HuH-7.5 (cell line): ENCODE measurements around the gene CNBP.
A peak's percentile ranks its signal among the peaks of the same experiment; 100 is the strongest.
"Not testable (repeated sequence)": the region's sequence is repeated elsewhere in the genome, so short reads cannot be mapped to it uniquely, and the experiment has no call there.

Experiments
- DNase-seq: peaks from one replicate; pipeline ENCODE4 v3.0.0; 2011; ENCODE audit warnings: low spot score

Gene CNBP

DNA sequence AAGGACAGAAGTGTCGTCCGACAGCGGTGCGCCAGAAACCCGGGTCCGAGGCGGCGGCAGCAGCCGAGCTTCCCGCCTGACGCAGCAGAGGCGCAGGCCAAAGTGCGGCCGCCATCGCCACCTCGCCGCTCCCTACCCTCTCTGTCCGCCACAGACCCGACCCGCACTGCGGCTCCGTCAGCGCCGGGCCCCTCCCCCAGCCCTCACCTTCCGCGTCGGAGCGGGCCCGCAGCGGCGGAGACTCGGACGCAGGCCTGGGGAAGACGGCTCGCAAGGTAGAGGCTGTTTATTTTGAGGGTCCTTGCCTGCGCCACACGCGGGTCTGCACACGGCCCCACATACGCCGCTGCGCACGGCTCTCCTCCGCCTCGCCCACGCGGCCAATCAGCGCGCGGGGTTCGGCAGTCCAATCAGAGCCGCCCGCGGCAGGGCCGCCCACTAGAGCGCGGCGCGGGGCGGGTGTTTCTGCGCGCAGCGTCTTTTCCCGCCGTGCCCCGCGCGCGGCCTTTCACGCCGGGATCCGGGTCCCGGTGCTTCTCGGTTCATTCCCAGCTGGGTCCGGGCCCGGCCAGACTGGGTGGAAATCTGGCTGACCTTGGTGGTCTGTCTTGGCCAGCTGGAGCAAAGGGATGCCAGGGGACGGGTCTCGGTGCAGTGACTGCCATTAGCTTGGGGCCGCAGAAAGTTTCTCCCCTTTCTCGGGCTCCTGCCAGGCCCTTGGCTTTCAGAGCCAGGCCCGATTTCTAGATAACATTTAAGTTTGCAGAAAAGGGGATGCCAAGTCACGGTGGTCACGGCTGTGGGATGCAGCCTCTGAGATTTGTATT, at the start of gene CNBP:
CNBP (minus strand) TSS at position 328 of the 827 bp plus-strand sequence. CDS start 12,139 bp downstream, outside the sequence.
- peak; percentile 96 for DNase-seq

DNA sequence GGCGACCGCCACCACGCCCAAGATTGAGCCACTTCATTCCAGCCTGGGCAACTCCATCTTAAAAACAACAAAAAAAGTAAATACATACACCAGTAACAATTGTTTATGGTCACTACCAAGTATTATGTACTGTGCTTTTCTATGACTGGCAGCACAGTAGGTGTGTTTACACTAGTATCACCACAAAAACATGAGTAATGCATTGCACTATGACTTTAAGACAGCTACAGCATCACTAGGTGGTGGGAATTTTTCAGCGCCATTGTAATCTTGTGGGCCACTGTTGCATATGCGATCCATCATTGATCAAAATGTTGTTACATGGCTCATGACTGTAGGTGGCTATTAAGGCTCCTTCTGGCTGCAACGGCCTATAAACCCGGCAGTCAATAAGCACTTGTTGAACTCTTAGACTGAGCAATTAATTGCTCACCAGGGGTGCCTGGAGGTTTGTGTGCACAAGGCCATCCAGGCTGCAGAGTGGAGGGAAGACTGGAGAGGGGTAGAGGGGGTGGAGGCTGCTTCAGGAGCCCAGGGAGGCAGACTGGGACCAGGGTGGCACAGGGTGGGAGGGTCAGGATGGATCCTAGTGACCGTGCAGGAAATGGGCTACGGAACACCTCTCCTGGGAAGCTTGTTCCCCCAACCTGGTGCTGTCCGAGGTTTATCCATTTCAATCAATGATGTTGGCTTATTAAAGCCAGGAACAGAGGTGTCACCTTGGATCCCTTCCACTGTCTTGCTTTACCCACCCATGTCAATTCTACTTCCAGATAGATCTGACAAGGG, 47.8 kb upstream of the CNBP start:
- DNase-seq: no peak

DNA sequence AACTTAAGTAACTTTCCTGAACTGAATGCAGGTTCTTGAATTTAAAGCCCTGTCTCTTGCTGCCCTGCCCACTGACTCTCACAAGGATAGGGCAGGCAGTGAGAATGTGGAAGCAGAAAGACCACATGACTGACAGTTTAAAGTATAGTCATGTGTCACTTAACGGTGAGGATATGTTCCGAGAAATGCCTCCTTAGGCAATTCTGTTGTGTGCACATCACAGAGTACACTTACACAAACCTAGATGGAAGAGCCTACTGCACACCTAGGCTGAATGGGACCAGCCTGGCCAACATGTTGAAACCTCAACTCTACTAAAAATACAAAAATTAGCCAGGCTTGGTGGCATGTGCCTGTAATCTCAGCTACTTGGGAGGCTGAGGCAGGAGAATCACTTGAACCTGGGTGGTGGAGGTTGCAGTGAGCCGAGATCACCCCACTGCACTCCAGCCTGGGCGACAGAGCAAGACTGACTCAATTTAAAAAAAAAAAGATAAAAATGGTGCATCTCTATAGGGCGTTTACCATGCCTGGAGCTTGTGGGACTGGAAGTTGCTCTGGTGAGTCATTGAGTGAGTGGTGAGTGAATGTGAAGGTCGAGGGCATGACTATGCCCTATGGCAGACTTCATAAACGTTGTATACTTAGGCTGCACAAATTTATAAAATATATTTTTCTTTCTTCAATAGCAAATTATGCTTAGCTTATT, 46.8 kb upstream of the CNBP start:
- no peak for DNase-seq

DNA sequence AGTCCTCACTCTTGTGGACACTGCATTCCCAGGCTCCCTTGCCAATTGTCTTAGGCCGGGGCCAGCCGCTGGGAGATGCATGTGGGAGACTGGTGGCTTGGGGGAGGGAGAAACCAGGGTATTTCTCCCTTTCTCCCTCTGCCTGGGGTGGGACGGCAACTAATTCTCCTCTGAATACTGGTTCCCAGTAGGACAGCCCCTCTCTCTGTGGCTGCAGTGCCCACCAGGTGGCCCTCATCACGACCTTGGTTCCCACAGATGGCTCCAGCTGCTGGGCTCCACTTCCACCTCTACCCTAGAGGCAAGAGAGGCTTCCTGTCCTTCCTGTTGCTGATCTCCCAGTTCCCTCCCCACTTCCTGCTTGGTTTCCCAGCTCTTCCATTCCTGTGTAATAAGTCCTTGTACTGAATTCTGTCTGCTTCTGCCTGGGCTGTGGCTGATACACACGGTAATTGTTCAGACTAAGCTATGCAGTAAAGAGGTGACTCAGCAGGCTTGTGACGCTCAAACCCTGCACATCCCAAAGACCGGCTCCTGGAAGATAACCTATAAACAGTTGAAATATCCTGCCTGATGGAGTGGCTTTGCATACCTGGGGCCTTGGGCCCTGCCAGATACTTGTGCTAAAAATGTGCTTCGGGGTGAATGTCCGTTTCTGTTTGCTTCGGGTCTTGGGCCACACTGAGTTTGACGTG, 45.3 kb upstream of the CNBP start:
- DNase-seq: no peak

DNA sequence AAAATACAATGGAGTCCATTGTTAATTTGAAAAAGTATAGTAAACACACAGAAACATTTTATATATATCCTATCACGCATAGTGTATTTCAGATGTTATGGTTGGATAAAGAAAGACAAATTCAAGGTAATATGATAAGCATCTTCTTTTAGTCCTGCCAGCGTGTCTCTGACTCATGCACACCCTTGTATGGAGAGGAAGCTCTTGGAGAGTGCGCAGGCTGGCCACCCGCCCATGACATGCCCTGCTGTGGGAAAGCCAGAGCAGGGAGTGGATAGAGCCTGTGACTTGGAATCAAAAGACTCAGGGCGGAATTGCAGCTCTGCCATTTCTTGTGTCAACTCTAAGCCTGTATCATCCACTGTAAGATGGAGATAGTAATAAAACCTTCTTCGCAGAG, 42.7 kb upstream of the CNBP start:
- no peak for DNase-seq

DNA sequence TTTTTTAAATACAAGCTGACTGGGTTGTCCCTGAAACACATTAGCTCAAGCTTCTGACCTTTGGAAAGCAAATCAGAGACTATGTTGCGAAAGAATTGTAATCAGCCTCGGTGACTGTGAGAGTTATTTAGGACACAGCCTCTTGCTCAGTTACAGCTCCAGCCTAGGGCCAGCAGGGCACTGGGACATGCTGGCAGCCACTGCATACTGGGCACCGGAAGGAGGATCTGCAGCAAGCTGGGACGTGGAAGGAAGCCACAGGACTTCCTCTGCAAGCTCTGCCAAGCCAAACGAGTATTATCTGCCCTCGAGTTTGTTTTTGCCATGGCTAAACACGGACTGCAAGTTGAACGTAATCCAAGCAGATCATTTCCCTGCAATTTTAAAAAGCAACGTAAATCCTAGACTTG, 41.3 kb upstream of the CNBP start:
- DNase-seq: peak; percentile 89

DNA sequence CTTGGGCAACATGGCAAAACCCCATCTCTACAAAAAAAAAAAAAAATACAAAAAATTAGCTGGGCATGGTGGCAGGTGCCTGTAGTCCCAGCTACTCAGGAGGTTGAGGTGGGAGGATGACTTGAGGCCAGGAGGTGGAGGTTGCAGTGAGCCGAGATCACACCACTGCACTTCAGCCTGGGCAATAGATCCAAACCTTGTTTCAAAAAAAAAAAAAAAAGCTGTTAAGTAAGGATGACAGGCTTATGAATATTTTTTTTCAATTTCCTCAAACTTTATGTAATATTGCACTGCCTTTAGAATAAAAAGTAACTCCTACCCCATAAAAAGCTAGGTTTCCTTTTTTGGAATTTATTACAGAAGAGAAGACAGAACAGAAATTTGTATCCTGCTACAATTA, 40.7 kb upstream of the CNBP start:
- DNase-seq: not testable (repeated sequence)

DNA sequence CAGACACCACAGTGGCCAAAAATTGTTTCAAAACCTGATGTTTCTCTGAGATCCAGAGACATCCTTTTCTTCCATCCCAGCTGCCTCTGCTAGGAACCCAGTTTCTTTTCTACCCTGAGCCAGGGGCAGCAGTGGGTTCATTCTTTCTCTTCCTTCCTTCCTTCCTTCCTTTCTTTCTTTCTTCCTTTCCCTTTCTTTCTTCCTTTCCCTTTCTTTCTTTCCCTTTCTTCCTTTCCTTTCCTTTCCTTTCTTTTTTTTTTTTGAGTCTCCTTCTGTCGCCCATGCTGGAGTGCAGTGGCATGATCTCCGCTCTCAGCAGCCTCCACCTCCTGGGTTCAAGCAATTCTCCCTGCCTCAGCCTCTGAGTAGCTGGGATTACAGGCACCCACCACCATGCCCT, 35.0 kb upstream of the CNBP start:
- DNase-seq: no peak

DNA sequence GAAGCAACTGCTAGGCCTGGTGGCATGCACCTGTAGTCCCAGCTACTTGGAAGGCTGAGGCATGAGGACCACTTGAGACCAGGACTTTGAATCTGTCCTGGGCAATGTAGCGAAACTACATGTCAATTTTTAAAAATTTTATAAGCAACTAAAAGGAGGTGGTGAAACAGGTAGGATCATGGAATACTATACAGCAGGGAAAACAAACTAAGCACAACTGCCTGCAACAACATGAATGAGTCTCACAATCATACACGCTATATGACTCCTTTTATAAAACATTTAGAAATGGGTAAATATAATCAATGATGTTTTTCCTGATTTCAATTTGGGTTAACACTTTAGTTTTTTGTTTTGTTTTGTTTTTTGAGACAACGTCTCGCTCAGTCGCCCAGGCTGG, 29.5 kb upstream of the CNBP start:
- no peak for DNase-seq

DNA sequence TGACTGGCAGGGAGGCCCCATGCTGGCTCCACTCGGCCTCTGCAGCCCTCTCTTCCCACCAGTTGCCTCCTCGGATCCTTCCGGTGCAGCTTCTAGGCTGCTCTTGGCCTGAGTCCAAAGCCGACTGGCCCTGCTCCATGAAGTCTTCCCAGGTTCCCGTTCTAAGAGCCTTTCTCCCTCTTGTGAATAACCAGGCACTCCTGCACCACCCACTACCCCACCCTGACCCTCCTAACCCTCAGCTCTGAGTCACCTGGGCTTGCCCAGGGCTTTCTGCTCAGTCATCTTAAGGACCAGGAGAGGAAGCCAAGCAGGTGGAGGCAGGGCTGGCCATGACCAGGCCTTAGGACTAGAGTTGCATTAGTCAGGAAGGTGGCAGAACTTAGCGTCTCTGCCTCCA, 28.1 kb upstream of the CNBP start:
- DNase-seq: peak; percentile 40

DNA sequence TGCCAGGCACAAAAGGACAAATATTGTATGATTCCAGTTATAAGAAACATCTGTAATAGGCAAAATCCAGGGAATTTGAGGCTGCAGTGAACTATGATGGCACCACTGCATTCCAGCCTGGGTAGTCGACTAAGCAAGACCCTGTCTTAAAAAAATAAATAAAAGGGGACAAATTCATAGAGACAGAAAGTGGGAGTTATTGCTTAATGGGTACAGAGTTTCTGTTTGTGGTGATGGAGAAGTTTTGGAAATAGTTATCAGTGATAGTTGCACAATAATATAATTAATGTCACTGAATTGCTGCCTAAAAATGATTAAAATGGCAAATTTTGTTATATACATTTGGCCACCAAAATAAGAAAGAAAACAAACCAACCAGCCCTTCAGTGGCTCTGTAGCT, 27.6 kb upstream of the CNBP start:
- no peak for DNase-seq

DNA sequence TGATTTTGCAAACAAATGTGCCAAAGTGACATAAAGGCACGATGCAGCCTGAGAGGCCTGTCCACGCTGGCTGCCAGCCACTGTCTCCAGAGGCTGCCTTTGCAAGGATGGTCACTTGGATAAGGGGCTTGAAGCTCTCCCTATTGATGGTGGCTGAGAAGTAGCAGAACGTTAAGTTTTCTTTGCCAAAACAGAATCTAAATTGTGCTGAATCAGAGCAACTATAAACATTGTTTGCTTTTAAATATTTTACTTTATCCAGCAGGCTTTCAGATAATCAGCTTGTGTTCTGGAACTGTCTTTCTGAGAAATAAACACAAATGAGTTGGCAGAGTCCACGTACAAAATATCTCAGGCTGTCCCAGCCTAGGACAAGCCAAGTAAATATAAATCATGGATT, 23.8 kb upstream of the CNBP start:
- no peak for DNase-seq

DNA sequence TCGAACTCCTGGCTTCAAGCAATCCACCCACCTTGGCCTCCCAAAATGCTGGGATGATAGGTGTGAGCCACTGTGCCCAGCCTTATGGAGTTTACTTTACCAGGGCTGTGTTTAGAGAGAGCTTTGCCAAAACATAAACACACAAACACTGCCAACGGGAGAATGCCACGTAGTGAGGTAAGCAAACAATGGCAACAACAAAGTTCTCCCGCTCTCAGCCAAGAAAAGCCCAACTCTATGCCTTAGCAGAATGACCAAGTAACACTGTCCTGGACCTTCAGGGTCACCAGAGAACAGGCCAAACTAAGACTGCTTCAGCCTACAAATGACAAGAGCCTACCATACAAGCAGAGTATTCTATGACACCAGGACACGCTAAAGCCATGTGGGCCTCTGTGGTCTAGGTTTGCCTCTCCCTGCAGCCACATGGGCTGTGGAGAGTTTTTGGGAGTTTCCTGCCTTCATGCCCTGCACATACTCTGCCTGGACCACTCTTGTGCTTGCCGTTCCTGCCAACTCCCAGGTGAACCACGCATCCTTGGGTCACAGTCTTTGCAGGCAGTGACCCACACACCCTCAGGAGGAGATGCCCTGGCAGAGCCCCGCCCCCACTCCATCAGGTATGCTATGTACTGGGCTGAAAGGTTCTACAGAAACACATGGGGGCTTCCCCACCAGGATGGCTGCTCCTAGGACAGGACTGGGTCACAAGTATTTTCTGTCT, 21.6 kb upstream of the CNBP start:
- no peak for DNase-seq

DNA sequence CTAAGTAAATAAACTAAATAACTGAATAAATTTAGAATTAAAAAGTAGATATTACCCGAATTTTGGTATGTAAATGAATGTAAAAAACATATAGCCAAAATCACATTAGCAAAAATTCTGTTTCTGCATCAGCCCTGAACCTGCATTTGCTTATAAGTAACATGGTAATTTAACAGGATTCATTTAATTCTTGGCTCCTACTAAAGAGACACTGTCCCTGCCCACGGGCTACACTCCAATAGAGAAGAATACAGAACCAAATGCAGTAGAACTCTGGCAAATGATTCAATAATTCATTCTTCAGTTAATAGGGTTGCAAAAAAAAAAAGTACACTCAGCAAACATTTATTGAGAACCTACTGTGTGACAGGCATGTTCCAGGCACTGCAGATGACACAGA, 20.8 kb upstream of the CNBP start:
- DNase-seq: no peak

DNA sequence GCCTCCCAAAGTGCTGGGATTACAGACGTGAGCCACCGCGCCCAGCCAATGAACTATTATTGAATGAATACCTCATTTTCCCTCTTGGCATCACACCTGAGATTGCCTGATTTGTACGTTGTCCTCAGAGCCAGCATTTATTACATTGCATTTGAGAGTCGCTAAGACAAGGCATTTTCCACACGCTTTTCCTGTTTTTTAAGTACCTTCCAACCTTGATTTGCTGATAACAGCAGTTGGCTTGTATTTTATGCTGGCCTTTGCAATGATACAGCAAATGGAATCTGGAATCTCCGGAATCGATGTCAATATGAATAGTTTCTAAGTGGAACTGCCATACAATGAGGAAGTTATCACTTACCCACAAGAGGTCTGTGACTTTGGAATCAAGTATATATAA, 15.7 kb upstream of the CNBP start:
- no peak for DNase-seq

DNA sequence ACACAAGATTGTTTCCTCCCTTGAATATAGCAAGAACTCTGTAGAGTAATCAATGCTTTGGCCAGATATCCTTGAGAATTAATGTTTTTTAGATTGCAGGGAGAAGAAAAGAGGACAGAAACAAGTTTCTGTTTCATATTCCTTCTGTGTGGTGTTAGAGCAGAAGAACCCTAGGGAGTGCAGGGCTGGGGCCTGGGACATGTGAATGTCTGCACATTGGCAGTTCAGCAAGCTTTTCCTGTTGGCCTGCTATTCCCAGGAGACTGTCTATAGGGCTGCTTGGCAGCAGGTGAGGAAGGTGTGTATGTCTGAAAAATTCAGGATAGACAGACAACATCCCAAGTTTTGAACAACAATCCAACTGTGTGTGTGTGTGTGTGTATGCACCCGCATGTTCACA, 13.6 kb upstream of the CNBP start:
- DNase-seq: no peak

DNA sequence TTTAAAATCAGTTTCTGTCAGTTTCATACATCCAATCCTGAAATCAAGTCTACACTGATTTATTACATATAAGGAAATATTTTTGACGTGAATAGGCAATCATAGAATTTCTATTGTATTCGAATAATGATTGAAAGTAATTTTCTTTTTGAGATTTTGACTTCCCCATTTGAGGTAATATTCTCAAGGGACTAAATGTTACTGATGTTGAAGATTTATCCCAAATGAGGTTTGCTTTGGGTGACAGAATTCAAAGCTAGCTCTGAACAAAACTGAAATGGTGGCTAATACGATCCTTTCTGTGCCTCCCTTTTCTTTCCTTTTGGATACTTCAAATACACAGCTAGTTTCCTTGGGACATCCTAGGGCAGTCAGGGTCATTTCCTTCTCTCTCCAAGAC, 12.9 kb upstream of the CNBP start:
- no peak for DNase-seq

DNA sequence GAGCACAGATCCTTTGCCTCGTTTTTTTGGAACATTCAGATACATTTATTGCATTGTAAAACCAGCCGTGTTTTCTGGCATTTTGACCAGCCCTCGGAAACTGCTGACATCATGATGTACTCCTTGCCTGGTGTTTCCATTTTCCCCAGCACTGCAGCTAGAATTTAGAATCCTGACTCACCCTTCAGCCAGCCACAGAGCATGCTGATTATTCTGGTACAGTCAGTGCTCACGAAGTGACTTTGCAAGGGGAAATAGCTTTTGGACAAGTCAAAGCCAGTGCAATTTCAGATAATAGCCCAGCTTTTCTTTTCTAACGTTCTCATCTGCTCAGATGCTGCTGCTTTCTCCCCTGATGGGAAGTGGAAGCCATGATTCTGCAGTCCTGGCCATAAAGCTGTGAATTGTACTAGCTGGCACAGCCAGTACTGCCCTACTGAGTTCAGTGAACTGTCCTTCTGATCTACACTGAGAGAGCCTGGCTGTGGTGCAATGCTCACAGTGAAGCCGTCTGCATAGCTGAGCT, 12.1 kb upstream of the CNBP start:
- DNase-seq: no peak

DNA sequence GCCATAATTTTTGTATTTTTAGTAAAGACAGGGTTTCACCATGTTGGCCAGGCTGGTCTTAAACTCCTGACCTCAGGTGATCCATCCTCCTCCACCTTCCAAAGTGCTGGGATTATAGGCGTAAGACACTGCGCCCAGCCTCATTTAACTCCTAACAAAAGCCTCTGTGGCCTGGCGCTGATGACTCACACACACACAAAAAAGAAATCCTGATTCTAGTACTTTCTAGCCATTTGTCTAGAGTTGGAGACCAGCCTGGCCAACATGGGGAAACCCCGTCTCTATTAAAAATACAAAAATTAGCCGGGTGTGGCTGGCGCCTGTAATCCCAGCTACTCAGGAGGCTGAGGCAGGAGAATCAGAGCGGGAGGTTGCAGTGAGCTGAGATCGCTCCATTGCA, 6.1 kb upstream of the CNBP start:
- DNase-seq: not testable (repeated sequence)

DNA sequence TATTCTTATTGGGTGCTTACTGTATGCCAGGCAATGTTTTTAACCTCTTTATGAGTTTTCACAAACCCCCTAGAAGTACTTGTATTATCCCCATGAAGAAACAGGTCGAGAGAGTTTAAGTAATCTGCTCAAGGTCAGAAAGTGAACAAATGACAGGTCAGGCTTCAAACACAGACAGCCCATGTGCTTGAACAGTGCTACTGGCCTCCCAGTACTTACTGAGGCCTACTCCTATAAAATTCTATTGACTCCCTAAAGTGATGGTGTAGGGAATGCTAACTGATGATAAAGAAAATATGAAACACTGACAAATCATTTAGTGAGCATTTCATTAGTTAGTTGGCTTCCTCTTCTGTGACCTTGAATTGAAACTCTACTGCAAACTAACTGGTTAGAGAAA, 4.2 kb upstream of the CNBP start:
- no peak for DNase-seq

DNA sequence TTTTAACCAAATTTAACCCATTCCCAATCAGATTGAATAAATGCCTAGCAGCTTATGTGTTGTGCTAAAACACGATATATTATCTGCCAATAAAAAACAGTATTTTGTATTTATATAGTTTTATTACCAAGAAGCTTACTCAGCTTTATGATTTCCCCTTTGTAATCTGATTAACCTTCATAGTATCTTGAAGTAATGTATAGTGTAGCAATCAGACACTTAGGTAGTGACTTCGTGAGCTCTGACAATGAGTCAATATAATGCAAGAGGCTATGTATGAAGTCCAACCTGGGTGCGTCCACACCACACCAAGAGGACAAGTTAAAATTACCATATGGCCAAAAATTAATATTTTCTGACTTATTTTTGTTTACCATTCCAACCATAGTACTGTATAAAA, 2.1 kb upstream of the CNBP start:
- DNase-seq: no peak
